Peyer's patch (tissue), 4 donors: ENCODE results near the gene TMEM158. TPM values are rescaled to one million over a fixed set of nuclear protein-coding genes. Genes with fewer than 3 reads are reported as not detected.

Experiments used
- DNase-seq, 3 donors: peaks; one replicate each; pipeline ENCODE4 v3.0.0-alpha.2; 2017 to 2019
- H3K27ac ChIP-seq, 4 donors: fragments of 200-600 bp; sonication (generic); one replicate each; pipeline ENCODE4 v1.5.1; 2016 to 2019
- H3K27me3 ChIP-seq, 2 donors: fragments of 200-600 bp; sonication (generic); one replicate each; pipeline ENCODE4 v1.5.1; 2019
- H3K36me3 ChIP-seq, 3 donors: fragments of 200-600 bp; sonication (generic); one replicate each; pipeline ENCODE4 v1.5.1; 2016 to 2019
- H3K4me1 ChIP-seq, 4 donors: fragments of 200-600 bp; sonication (generic); one replicate each; pipeline ENCODE4 v1.5.1; 2016 to 2019
- H3K4me3 ChIP-seq, 4 donors: fragments of 200-600 bp; sonication (generic); 1 replicate in 3 of 4; 2 replicates in 1 of 4; pipeline ENCODE4 v1.5.1; 2016 to 2019; ENCODE audit warnings: mild to moderate bottlenecking in 1 of 4
- H3K9me3 ChIP-seq, 4 donors: fragments of 200-600 bp; sonication (generic); one replicate each; pipeline ENCODE4 v1.5.1; 2016 to 2019; ENCODE audit warnings: mild to moderate bottlenecking in 1 of 4
- CTCF ChIP-seq, 6 experiments: fragments of 450-650 bp in 4 of 6; fragments of 200-600 bp in 2 of 6; sonication (generic) in 1 of 6; IDR thresholded peaks; one replicate each; pipeline ENCODE4 v1.5.1; 2017 to 2019; ENCODE audit warnings: antibody characterized with exemption in 6 of 6, mild to moderate bottlenecking in 3 of 6, moderate library complexity in 1 of 6
- POLR2A ChIP-seq, 2 donors: fragments of 450-650 bp; IDR thresholded peaks; one replicate each; pipeline ENCODE4 v1.5.1; 2017; ENCODE audit warnings: antibody characterized with exemption in 2 of 2, mild to moderate bottlenecking in 2 of 2, moderate library complexity in 2 of 2
- total RNA-seq, 4 donors: library from RNA; depleted of rRNA; stranded (reverse); fragments of >200 nt; gene quantifications; one replicate each; pipeline ENCODE4 v1.1.0, GENCODE V29; 2016

TMEM158 gene
- total RNA-seq, 4 donors from 2014 or later = 0.40 to 5.0 (median 1.8) TPM

GRCh38 chr3:45253316-45253715 is 27.2 kb upstream of the TMEM158 start:
- no peak overlapping the region for H3K27ac ChIP-seq
- no peaks in the 10 kb centered on the region for H3K4me1 ChIP-seq
- no peaks in the 10 kb centered on the region for H3K9me3 ChIP-seq
- H3K27me3 ChIP-seq = no peaks in the 10 kb centered on the region
- H3K36me3 ChIP-seq = no peaks in the 10 kb centered on the region
- no peak for DNase-seq
- H3K4me3 ChIP-seq = no peak overlapping the region
- TF ChIP-seq POLR2A (IDR thresholded peaks at IDR 0.05) (no peak), CTCF (IDR thresholded peaks at IDR 0.05) (no peak)

- Histone ChIP-seq H3K4me1 (no peaks in the 10 kb centered on the region), H3K9me3 (no peaks in the 10 kb centered on the region), H3K27ac (no peak overlapping the region), H3K36me3 (no peaks in the 10 kb centered on the region), H3K4me3 (no peak overlapping the region), H3K27me3 (no peaks in the 10 kb centered on the region)
- TF ChIP-seq POLR2A (IDR thresholded peaks at IDR 0.05) (no peak), CTCF (IDR thresholded peaks at IDR 0.05) (no peak)
- no peak for DNase-seq
Observed at GRCh38 chr3:45252826-45253225, 26.7 kb upstream of the TMEM158 start.

GRCh38 chr3:45249391-45249790 is 23.3 kb upstream of the TMEM158 start:
- H3K36me3 ChIP-seq = no peaks in the 10 kb centered on the region
- H3K27me3 ChIP-seq = no peaks in the 10 kb centered on the region
- H3K4me3 ChIP-seq = no peak overlapping the region
- H3K4me1 ChIP-seq = no peaks in the 10 kb centered on the region
- H3K9me3 ChIP-seq = no peaks in the 10 kb centered on the region
- H3K27ac ChIP-seq = no peak overlapping the region
- TF ChIP-seq CTCF (IDR thresholded peaks at IDR 0.05) = no peak
- TF ChIP-seq POLR2A (IDR thresholded peaks at IDR 0.05) = no peak
- DNase-seq = no peak

GRCh38 chr3:45246241-45246640 is 20.2 kb upstream of the TMEM158 start:
- H3K9me3 ChIP-seq = no peaks in the 10 kb centered on the region

GRCh38 chr3:45244356-45244755 is 18.3 kb upstream of the TMEM158 start:
- no peak overlapping the region for H3K27ac ChIP-seq
- no peak for DNase-seq
- H3K9me3 ChIP-seq = no peaks in the 10 kb centered on the region
- TF ChIP-seq CTCF (IDR thresholded peaks at IDR 0.05) (no peak), POLR2A (IDR thresholded peaks at IDR 0.05) (no peak)
- no peaks in the 10 kb centered on the region for H3K27me3 ChIP-seq
- H3K36me3 ChIP-seq = no peaks in the 10 kb centered on the region
- H3K4me1 ChIP-seq = no peaks in the 10 kb centered on the region
- H3K4me3 ChIP-seq = no peak overlapping the region

More at GRCh38 chr3:45246241-45246640, 20.2 kb upstream of the TMEM158 start:
- no peaks in the 10 kb centered on the region for H3K27me3 ChIP-seq
- no peak overlapping the region for H3K27ac ChIP-seq
- no peaks in the 10 kb centered on the region for H3K4me1 ChIP-seq
- H3K36me3 ChIP-seq = no peaks in the 10 kb centered on the region
- no peak for DNase-seq
- H3K4me3 ChIP-seq = no peak overlapping the region
- TF ChIP-seq POLR2A (IDR thresholded peaks at IDR 0.05) (no peak), CTCF (IDR thresholded peaks at IDR 0.05) (no peak)

- H3K9me3 ChIP-seq = no peaks in the 10 kb centered on the region
- H3K4me1 ChIP-seq = no peaks in the 10 kb centered on the region
- H3K36me3 ChIP-seq = no peaks in the 10 kb centered on the region
- H3K27me3 ChIP-seq = no peaks in the 10 kb centered on the region
- no peak overlapping the region for H3K4me3 ChIP-seq
- no peak overlapping the region for H3K27ac ChIP-seq
- TF ChIP-seq CTCF (IDR thresholded peaks at IDR 0.05) = no peak
- TF ChIP-seq POLR2A (IDR thresholded peaks at IDR 0.05) = no peak
- DNase-seq = no peak
Observed at GRCh38 chr3:45241206-45241605, 15.1 kb upstream of the TMEM158 start.
